Measurements from ENCODE around the gene PERCC1. TPM values are rescaled to one million over a fixed set of nuclear protein-coding genes. Genes with fewer than 3 reads are reported as not detected.

The PERCC1 gene
- total RNA-seq, 2 experiments from 2014 or later, result 0.30 TPM; not detected in 1

DNA sequence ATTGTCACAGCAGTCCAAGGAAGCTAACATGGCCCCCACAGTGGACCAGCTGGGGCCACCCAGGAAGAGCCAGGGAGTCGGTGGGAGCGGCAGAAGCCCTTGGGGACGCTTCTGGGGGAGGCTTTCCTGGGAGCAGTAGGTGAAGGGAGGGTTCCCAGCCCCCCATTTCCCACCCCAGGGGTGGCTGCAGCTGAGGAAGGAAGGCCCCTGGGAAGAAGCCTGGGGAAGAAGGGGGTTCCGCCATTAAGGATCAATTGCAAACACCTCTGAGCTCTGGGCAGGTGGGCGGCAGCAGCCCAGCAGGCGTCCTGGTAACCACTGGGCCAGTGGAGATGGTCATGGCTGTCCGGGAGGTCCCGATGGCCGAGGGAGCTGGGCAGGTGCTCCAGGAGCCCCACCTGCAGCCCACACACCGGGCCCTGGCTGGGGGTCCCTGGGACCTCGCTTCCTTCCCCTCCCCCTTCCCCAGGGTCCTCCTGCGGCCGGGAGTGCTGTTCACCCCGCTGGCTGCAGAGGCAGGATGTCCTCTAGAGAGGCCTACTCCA is 592 bp upstream of the PERCC1 start:
- Histone ChIP-seq H3K4me3 (ENCODE audit: low read length) (no peak overlapping the region), H3K9me3 (ENCODE audit: control insufficient read depth in 1 of 2, insufficient read depth in 1 of 2, low read length in 2 of 2) (no peaks in the 10 kb centered on the region), H3K4me1 (ENCODE audit: insufficient read depth, low read length) (peaks cover 14% of the 10 kb centered on the region), H3K27me3 (ENCODE audit: control insufficient read depth in 1 of 2, insufficient read depth in 2 of 2, low read length in 2 of 2) (peaks cover 0 to 5% of the 10 kb centered on the region in 2 experiments), H3K36me3 (ENCODE audit: insufficient read depth, low read length) (no peaks in the 10 kb centered on the region), H3K27ac (ENCODE audit: low read depth in 1 of 2, low read length in 2 of 2) (no peak overlapping the region)
- H3K36me3 Mint-ChIP-seq (ENCODE audit: low read depth), result no peaks in the 10 kb centered on the region
- H3K4me1 Mint-ChIP-seq (ENCODE audit: low read depth), result no peaks in the 10 kb centered on the region
- no peak overlapping the region for H3K27ac Mint-ChIP-seq
- no peaks in the 10 kb centered on the region for H3K9me3 Mint-ChIP-seq
- no peak for ATAC-seq (ENCODE audit: poor library complexity)
- no peak for DNase-seq
- TF ChIP-seq, protein P1, sequence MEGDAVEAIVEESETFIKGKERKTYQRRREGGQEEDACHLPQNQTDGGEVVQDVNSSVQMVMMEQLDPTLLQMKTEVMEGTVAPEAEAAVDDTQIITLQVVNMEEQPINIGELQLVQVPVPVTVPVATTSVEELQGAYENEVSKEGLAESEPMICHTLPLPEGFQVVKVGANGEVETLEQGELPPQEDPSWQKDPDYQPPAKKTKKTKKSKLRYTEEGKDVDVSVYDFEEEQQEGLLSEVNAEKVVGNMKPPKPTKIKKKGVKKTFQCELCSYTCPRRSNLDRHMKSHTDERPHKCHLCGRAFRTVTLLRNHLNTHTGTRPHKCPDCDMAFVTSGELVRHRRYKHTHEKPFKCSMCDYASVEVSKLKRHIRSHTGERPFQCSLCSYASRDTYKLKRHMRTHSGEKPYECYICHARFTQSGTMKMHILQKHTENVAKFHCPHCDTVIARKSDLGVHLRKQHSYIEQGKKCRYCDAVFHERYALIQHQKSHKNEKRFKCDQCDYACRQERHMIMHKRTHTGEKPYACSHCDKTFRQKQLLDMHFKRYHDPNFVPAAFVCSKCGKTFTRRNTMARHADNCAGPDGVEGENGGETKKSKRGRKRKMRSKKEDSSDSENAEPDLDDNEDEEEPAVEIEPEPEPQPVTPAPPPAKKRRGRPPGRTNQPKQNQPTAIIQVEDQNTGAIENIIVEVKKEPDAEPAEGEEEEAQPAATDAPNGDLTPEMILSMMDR (IDR thresholded peaks at IDR 0.05), result no peak
- H3K27me3 Mint-ChIP-seq, result no peaks in the 10 kb centered on the region
- H3K4me3 Mint-ChIP-seq, result no peak overlapping the region
- CTCF ChIA-PET, result no interaction called here
- intact Hi-C loops (cut with DNase I, micrococcal nuclease), result no loop called here
- POLR2A ChIA-PET, result no interaction called here

DNA sequence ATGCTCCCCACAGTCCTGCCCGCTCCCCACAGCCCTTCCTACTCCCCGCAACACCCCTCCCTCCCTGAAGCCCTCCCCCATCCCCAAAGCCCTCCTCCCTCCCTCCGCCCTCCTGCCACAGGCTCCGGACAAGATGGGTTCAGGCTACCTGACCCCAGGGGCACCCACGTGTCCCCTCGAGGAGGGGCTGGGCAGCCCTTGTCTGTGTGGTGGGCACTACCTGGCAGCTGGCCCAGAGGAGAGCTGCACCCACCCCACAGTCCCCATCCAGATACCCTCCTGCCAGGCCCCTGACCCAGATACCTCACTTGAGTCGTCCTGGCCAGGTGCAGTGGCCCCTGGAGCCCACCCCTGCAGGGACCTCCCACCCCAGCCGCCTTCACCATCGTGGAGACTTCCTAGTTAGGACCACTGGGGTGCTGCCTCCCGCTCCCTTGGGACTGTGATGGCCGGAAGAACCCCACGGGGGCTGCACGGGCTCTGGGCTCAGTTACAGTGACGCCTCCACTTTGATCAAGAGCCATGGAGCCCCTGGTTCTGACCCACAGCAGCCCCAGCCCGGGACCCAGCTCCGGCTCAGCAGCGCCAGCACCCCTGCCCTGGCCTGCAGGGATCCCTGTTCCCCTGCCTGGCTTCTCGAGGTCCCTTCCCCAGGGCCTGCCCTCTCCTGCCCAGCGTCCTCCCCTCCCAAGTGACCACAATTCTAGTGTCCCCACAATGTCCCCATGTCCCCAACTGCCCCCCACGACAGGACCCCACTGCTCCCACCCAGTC is 806 bp downstream of the PERCC1 start:
- Histone ChIP-seq H3K9me3 (ENCODE audit: control insufficient read depth in 1 of 2, insufficient read depth in 1 of 2, low read length in 2 of 2) (no peaks in the 10 kb centered on the region), H3K27me3 (ENCODE audit: control insufficient read depth in 1 of 2, insufficient read depth in 2 of 2, low read length in 2 of 2) (peaks cover 0 to 5% of the 10 kb centered on the region in 2 experiments), H3K4me1 (ENCODE audit: insufficient read depth, low read length) (peaks cover 14% of the 10 kb centered on the region), H3K36me3 (ENCODE audit: insufficient read depth, low read length) (no peaks in the 10 kb centered on the region), H3K4me3 (ENCODE audit: low read length) (peak overlapping the region; percentile 39), H3K27ac (ENCODE audit: low read depth in 1 of 2, low read length in 2 of 2) (no peak overlapping the region)
- H3K36me3 Mint-ChIP-seq (ENCODE audit: low read depth), result no peaks in the 10 kb centered on the region
- no peak for ATAC-seq (ENCODE audit: poor library complexity)
- H3K4me3 Mint-ChIP-seq, result peak overlapping the region; percentile 51
- H3K27me3 Mint-ChIP-seq, result no peaks in the 10 kb centered on the region
- H3K27ac Mint-ChIP-seq, result no peak overlapping the region
- TF ChIP-seq, protein P1 (IDR thresholded peaks at IDR 0.05), result no peak
- H3K4me1 Mint-ChIP-seq (ENCODE audit: low read depth), result no peaks in the 10 kb centered on the region
- ChIA-PET CTCF (no interaction called here), POLR2A (interaction anchor here (1.3 kb wide), 1 partner anchor 11 kb away, joined by 9 read pairs; the partner anchor contains the start of gene UQCC4)
- intact Hi-C loops (cut with DNase I, micrococcal nuclease), result no loop called here
- no peak for DNase-seq
- no peaks in the 10 kb centered on the region for H3K9me3 Mint-ChIP-seq

DNA sequence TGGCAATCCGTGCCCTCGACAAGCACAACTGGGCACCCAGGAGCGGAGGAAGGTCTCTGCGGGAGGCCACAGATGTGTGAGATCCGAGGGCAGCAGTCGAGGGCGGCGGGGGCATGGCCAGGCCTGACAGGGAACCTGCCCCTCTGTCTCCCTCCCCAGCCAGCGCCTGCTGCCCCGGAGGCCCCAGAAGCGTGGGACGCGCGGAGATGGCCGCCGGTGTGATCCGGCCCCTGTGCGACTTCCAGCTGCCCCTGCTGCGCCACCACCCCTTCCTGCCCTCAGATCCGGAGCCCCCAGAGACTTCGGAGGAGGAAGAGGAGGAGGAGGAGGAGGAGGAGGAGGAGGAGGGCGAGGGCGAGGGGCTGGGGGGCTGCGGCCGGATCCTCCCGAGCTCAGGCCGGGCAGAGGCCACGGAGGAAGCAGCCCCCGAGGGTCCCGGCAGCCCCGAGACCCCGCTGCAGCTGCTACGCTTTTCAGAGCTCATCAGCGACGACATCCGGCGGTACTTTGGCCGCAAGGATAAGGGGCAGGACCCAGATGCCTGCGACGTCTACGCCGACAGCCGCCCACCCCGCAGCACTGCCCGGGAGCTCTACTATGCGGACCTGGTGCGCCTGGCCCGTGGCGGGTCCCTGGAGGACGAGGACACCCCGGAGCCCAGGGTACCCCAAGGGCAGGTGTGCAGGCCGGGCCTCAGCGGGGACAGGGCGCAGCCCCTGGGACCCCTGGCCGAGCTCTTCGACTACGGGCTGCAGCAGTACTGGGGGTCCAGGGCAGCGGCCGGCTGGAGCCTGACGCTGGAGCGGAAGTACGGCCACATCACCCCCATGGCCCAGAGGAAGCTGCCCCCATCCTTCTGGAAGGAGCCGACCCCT is 1.7 kb downstream of the PERCC1 start:
- ATAC-seq (ENCODE audit: poor library complexity), result no peak
- Mint-ChIP-seq H3K36me3 (ENCODE audit: low read depth) (no peaks in the 10 kb centered on the region), H3K4me1 (ENCODE audit: low read depth) (no peaks in the 10 kb centered on the region), H3K27me3 (no peaks in the 10 kb centered on the region), H3K27ac (no peak overlapping the region), H3K9me3 (no peaks in the 10 kb centered on the region), H3K4me3 (no peak overlapping the region)
- Histone ChIP-seq H3K36me3 (ENCODE audit: insufficient read depth, low read length) (no peaks in the 10 kb centered on the region), H3K9me3 (ENCODE audit: control insufficient read depth in 1 of 2, insufficient read depth in 1 of 2, low read length in 2 of 2) (no peaks in the 10 kb centered on the region), H3K4me3 (ENCODE audit: low read length) (peak overlapping the region; percentile 39), H3K27ac (ENCODE audit: low read depth in 1 of 2, low read length in 2 of 2) (no peak overlapping the region), H3K4me1 (ENCODE audit: insufficient read depth, low read length) (peaks cover 14% of the 10 kb centered on the region), H3K27me3 (ENCODE audit: control insufficient read depth in 1 of 2, insufficient read depth in 2 of 2, low read length in 2 of 2) (peaks cover 0 to 5% of the 10 kb centered on the region in 2 experiments)
- ChIA-PET CTCF (no interaction called here), POLR2A (interaction anchor here (1.3 kb wide), 1 partner anchor 12 kb away, joined by 9 read pairs; the partner anchor contains the start of gene UQCC4)
- peak in 2 of 14 experiments; percentile 12 to 27 for DNase-seq
- intact Hi-C loops (cut with DNase I, micrococcal nuclease), result no loop called here
- TF ChIP-seq, protein P1 (IDR thresholded peaks at IDR 0.05), result no peak
